ENCODE measurements around the gene NTM.

The NTM gene

GRCh38 chr11:132033051-132033450 is 662.6 kb downstream of the NTM start:
- no peak for TF ChIP-seq CTCF (IDR thresholded peaks at IDR 0.05; ENCODE audit: low read depth, low read length)
- no peak for TF ChIP-seq EZH2phosphoT487 (IDR thresholded peaks at IDR 0.05; ENCODE audit: low read depth)
- no peaks in the 10 kb centered on the region for H3K36me3 ChIP-seq (replicated peaks; ENCODE audit: low read depth, low read length)
- no peak overlapping the region for H3K4me2 ChIP-seq (ENCODE audit: low read length)
- H3K9ac ChIP-seq (ENCODE audit: low read length): no peak overlapping the region
- no peaks in the 10 kb centered on the region for H4K20me1 ChIP-seq (ENCODE audit: insufficient read depth, low read length)
- no peaks in the 10 kb centered on the region for H3K4me1 ChIP-seq (ENCODE audit: low read length)
- H3K27me3 ChIP-seq (ENCODE audit: low read depth, low read length): peaks cover 20% of the 10 kb centered on the region
- no peak overlapping the region for H2AFZ ChIP-seq (ENCODE audit: low read depth, low read length)
- no peak overlapping the region for H3K27ac ChIP-seq (ENCODE audit: low read length)
- H3K4me3 ChIP-seq (ENCODE audit: low read length): no peak overlapping the region
- no peaks in the 10 kb centered on the region for H3K9me3 ChIP-seq (ENCODE audit: insufficient read depth, low read length)
- H3K79me2 ChIP-seq (ENCODE audit: low read length): no peaks in the 10 kb centered on the region

- Histone ChIP-seq H3K9ac (ENCODE audit: low read length) (no peak overlapping the region), H3K27ac (ENCODE audit: low read length) (no peak overlapping the region), H2AFZ (ENCODE audit: low read depth, low read length) (no peak overlapping the region), H3K4me3 (ENCODE audit: low read length) (no peak overlapping the region), H3K9me3 (ENCODE audit: insufficient read depth, low read length) (no peaks in the 10 kb centered on the region), H3K4me1 (ENCODE audit: low read length) (no peaks in the 10 kb centered on the region), H3K4me2 (ENCODE audit: low read length) (no peak overlapping the region), H3K27me3 (ENCODE audit: low read depth, low read length) (peaks cover 20% of the 10 kb centered on the region), H3K36me3 (replicated peaks; ENCODE audit: low read depth, low read length) (no peaks in the 10 kb centered on the region), H4K20me1 (ENCODE audit: insufficient read depth, low read length) (no peaks in the 10 kb centered on the region), H3K79me2 (ENCODE audit: low read length) (no peaks in the 10 kb centered on the region)
- no peak for TF ChIP-seq CTCF (IDR thresholded peaks at IDR 0.05; ENCODE audit: low read depth, low read length)
- TF ChIP-seq EZH2phosphoT487 (IDR thresholded peaks at IDR 0.05; ENCODE audit: low read depth): no peak
Observed at GRCh38 chr11:132035228-132035627, 664.8 kb downstream of the NTM start.

- Histone ChIP-seq H3K4me1 (ENCODE audit: low read length) (no peaks in the 10 kb centered on the region), H3K27ac (ENCODE audit: low read length) (no peak overlapping the region), H3K4me2 (ENCODE audit: low read length) (no peak overlapping the region), H3K27me3 (ENCODE audit: low read depth, low read length) (peaks cover 20% of the 10 kb centered on the region), H4K20me1 (ENCODE audit: insufficient read depth, low read length) (no peaks in the 10 kb centered on the region), H3K9ac (ENCODE audit: low read length) (no peak overlapping the region), H3K9me3 (ENCODE audit: insufficient read depth, low read length) (no peaks in the 10 kb centered on the region), H3K79me2 (ENCODE audit: low read length) (no peaks in the 10 kb centered on the region), H3K36me3 (replicated peaks; ENCODE audit: low read depth, low read length) (no peaks in the 10 kb centered on the region), H2AFZ (ENCODE audit: low read depth, low read length) (no peak overlapping the region), H3K4me3 (ENCODE audit: low read length) (no peak overlapping the region)
- TF ChIP-seq EZH2phosphoT487 (IDR thresholded peaks at IDR 0.05; ENCODE audit: low read depth): no peak
- TF ChIP-seq CTCF (IDR thresholded peaks at IDR 0.05; ENCODE audit: low read depth, low read length): no peak
Observed at GRCh38 chr11:132035766-132036165, 665.4 kb downstream of the NTM start.

GRCh38 chr11:132036220-132036619 is 665.8 kb downstream of the NTM start:
- Histone ChIP-seq H3K4me2 (ENCODE audit: low read length) (no peak overlapping the region), H3K36me3 (replicated peaks; ENCODE audit: low read depth, low read length) (no peaks in the 10 kb centered on the region), H3K4me1 (ENCODE audit: low read length) (no peaks in the 10 kb centered on the region), H3K27ac (ENCODE audit: low read length) (no peak overlapping the region), H3K9ac (ENCODE audit: low read length) (no peak overlapping the region), H3K27me3 (ENCODE audit: low read depth, low read length) (peaks cover 20% of the 10 kb centered on the region), H3K9me3 (ENCODE audit: insufficient read depth, low read length) (no peaks in the 10 kb centered on the region), H3K4me3 (ENCODE audit: low read length) (no peak overlapping the region), H3K79me2 (ENCODE audit: low read length) (no peaks in the 10 kb centered on the region), H2AFZ (ENCODE audit: low read depth, low read length) (no peak overlapping the region), H4K20me1 (ENCODE audit: insufficient read depth, low read length) (no peaks in the 10 kb centered on the region)
- TF ChIP-seq CTCF (IDR thresholded peaks at IDR 0.05; ENCODE audit: low read depth, low read length) (no peak), EZH2phosphoT487 (IDR thresholded peaks at IDR 0.05; ENCODE audit: low read depth) (no peak)

Data from OCI-LY3 (cell line).